HG03520 (cell line): ENCODE data around the gene CACNA2D2.

Experiments
- ATAC-seq: cut with Tn5 transposase; IDR thresholded peaks from one replicate; pipeline ENCODE4 v1.9.1; 2021; ENCODE audit warnings: mild to moderate bottlenecking, moderate library complexity; ENCODE audit not compliant: unreplicated experiment

Gene CACNA2D2

GRCh38 chr3:50503504-50504342, at the start of gene CACNA2D2:
TSS of gene CACNA2D2 (minus strand) at chr3:50503634. CDS start at chr3:50503423, 211 bp downstream.
- no peak for ATAC-seq

DNA sequence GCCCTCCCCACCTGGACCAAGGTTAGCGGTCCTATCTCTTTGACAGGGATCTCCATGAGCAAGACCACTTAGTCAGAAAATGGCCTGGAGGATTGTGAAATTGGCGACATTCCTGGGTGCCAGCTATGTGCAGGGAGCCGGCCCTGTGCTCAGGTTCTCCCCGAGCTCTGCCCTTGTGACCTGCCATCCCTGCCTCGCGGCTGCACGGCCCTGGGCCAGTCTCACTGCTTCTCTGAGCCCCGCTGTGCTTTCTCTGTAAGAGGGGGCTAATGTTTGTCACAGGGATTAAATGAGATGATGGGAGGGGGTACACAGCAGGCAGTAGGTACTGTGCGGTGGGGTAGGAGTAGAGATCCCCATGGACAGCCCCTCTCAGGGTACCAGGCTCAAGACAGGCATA, 49.2 kb upstream of the CACNA2D2 start:
- no peak for ATAC-seq

- no peak for ATAC-seq
These were observed 48.4 kb upstream of the CACNA2D2 start for GRCh38 chr3:50551681-50552435.

GRCh38 chr3:50551054-50551659, 47.7 kb upstream of the CACNA2D2 start:
- no peak for ATAC-seq

GRCh38 chr3:50550079-50550736, 46.8 kb upstream of the CACNA2D2 start:
- ATAC-seq = no peak

GRCh38 chr3:50549226-50549625, 45.8 kb upstream of the CACNA2D2 start:
- ATAC-seq = no peak

DNA sequence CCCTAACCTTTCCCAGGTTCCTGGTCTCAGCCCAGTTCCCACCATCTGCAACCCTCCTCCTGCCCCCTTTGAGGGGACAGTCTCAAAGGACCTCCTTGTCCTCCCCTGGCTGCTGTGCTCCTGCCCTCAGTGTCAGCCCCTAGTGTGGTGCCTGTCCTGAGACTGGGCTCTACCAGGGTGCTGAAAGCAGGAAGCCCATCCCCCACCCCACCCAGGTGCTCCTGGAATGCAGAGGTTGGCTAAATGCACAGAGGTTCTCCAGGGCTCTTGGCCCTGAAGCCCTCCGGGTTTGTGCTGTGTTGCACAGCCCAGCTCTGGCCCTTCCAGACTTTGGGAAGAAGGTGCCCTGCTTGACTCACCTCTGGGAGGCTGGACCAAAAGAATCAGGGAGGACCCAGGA, 42.3 kb upstream of the CACNA2D2 start:
- ATAC-seq = no peak

GRCh38 chr3:50542177-50543034, 39.0 kb upstream of the CACNA2D2 start:
- no peak for ATAC-seq

GRCh38 chr3:50539356-50540286, 36.2 kb upstream of the CACNA2D2 start:
- ATAC-seq = no peak

DNA sequence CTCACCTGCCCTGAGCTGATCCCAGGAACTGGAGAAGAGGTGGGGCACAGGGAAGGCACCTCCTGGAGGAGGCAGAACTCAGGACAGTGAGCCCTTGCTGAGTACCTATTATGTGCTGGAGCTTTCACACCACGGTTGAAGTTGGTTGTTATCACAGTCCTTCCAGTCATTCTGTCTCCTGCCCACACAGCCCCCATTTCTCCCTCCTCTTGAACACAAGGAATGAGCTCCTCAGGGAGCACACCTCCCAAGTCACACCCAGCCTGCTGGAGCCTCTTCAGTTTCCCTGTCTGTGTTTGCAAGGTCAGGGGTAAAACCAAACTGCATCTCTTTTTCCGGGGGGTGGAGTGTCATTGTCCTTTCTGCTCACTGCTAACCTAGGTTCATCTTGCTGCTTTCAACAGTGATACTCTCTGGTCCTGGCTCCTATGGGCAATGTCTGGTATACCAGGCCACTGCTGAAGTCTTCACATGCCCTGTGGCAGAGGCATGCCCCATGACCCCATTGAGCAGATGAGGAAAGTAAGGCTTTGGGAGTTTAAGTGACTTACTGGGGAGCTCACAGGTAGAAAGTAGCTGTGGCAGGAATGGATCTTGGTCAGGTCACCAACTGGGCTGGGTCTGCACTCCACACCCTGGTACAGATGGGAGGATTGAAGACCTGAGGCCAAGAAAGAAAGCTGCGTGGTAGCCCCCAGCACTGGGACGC, 34.1 kb upstream of the CACNA2D2 start:
- ATAC-seq = no peak

DNA sequence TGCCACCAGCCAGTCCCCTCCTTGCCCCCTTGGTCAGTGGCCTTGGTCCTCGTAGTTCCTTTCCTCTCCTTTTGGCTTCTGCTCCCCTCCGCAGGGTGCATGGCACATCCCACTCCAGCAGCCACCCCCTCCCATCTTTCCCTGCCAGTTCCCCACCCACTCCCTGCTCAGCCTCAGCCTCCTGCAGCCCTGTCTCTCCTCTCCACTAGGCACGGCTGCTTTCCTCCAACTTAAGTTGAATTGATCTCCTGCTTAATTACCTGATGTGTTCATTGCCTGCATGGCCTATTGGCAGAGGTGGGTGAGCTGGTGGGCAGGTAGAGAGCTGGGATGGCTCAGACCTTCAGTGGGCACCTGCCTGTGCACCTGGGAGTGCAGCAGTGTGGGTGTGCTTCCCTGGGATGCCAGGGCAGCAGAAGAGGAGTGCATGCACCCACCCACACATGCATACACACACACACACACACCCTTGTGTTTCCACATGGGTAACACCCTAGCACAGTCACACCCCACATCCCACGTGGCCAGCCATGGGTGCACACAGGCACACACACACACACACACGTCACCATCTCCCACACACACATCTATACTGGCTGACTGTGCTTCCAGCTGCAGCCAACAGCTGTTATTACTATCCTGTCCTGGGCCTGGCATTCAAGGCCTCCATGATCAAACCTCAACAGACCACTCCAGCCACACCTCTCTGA, 33.2 kb upstream of the CACNA2D2 start:
- ATAC-seq = no peak

DNA sequence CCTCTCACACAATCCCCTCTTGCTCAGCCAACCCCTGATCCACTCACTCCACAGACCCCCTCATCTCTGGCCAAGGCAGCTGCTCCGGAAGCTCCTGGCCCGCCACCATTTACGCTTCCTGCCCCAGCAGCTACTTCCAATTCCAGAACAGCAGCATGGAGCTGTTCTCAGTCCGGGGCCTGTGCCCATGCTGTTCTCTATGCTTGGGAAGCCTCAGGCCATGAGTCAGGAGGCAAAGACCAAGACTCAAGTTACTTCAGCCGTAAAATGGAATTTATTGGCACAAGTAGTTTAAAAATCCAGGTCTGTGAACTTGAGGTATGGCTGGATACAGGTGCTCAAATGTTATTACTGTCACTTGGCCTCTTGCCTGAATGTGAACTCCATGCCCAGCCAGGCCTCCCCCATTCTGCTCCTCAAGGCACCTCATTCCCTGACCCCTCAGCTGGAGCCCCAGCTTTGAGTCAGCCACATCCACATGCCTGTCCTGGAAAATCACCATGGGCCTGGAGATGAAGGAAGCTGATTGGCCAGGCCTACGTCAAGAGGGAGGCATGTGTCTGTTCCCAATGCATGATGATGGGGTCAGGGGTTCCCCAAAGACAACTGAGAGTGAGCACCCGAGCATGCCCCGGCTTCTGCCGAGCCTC, 31.4 kb upstream of the CACNA2D2 start:
- no peak for ATAC-seq

DNA sequence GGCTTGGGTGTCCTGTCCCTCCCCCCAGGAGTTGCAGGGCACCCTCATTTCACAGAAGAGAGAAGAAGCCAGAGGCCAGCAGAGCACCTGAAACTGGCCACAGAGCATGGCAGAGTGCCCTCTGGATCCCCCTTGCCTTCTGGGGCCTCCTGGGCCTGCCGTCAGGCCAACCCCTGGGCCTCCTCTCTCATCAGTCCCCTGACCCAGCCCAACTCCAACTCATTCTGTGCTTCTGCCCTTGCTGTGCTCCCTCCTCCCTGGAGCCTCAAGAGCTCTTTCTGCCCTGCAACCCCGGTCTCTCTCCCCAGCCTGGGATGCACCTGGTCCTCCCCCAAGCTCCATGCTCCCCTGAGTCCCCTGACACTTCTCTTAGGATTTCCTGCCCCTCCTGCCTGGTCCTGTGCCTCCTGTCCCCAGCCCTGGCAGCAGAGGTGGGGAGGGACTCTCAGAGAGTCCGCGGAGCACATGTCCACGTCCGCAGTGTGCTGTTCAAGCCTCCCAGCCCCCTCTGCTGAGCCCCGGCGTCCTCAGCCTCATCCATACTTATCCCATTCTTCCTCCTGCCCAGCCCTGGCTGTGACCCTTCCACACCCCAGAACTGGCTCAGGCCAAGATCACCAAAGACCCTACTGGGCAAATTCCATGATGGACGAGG, 30.5 kb upstream of the CACNA2D2 start:
- ATAC-seq = no peak

GRCh38 chr3:50533316-50533715, 29.9 kb upstream of the CACNA2D2 start:
- ATAC-seq = no peak

DNA sequence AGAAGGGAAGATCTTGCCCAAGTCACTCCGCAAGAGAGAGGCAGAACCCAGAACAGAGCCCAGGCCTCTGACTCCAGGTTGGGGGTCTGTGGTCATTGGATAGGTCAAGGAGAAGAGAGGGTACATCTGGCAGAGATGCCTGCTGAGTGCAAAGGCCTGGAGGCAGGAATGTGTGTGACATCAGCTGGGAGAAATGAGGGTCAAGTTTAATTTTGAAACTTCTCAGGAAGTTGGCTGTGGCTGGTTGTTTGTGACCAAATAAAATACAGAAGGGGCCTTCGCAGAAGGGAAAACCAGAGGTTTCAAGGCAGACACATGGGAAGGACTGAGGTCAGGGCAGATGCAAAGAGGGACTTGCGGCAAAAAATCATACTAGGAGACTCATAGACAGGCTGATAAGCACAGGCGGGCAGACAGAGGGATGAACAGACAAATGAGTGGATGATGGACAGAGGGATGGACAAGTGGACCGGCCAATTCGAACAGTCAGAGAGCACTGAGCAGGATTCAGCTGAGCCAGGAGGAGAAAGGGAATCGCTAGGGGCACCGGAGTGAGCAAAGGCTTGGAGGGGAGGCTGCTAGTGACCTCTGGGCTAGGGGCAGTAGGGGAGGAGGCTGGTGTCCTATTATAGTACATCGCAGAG, 28.8 kb upstream of the CACNA2D2 start:
- no peak for ATAC-seq

- ATAC-seq = no peak
These were observed 27.8 kb upstream of the CACNA2D2 start for GRCh38 chr3:50531201-50531600.
